HepG2 (cell line): ENCODE data around the gene DAZAP1. TPM values are rescaled to one million over a fixed set of nuclear protein-coding genes. Genes with fewer than 3 reads are reported as not detected.
A peak's percentile ranks its signal among the peaks of the same experiment; 100 is the strongest.

Experiments
- ATAC-seq: fragments of 200-7000 bp; cut with Tn5 transposase; 3 replicates; pipeline ENCODE4 v1.9.1; 2020; ENCODE audit warnings: mild to moderate bottlenecking, moderate library complexity
- BruUV-seq: library from RNA; stranded (reverse); fragments of 400-500 nt; replicated peaks from 2 replicates; lab custom pipeline; 2021; lab: Mats Ljungman, UMichigan
- CTCF ChIA-PET: fragments of 300-600 bp; formaldehyde crosslinking; extraction: SDS; loops from one replicate; lab custom pipeline; 2021; ENCODE audit warnings: low total read pairs, inconsistent platforms, low intra/inter-chr PET ratio; lab: Yijun Ruan, JAX
- POLR2A ChIA-PET: fragments of 350-600 bp; sonication (Branson Sonifier 250); formaldehyde crosslinking; loops from one replicate; lab custom pipeline; 2020; ENCODE audit warnings: antibody characterized with exemption, inconsistent platforms; lab: Yijun Ruan, JAX
- DNase-seq: peaks from one replicate; pipeline ENCODE4 v3.0.0-alpha.2; 2015; ENCODE audit warnings: low spot score
- FAIRE-seq: peaks from 3 replicates; lab custom pipeline; 2011; peaks lifted over from hg19 to GRCh38; lab: Jason Lieb, UNC
- H2AFZ ChIP-seq: one replicate; pipeline ENCODE4 v1.6.1; 2011; ENCODE audit warnings: low read length, inconsistent platforms
- H3K27ac ChIP-seq: fragments of 300-600 bp; 3 replicates; pipeline ENCODE4 v1.8.0; 2011; ENCODE audit warnings: mixed run types, mild to moderate bottlenecking, mixed read lengths, low read length, inconsistent platforms; ENCODE audit not compliant: insufficient read depth; ENCODE audit errors: extremely low read length
- H3K27me3 ChIP-seq, 2 experiments: fragments of 200-600 bp in 1 of 2; 2 replicates in 1 of 2; 3 replicates in 1 of 2; pipeline versions ENCODE4 v1.6.0 to v1.8.0; 2011; ENCODE audit warnings: low read length in 2 of 2, mild to moderate bottlenecking in 2 of 2, moderate library complexity in 2 of 2, inconsistent platforms in 1 of 2; ENCODE audit not compliant: insufficient read depth in 2 of 2, control insufficient read depth in 1 of 2
- H3K36me3 ChIP-seq, 2 experiments: fragments of 200-600 bp in 1 of 2; replicated peaks in 1 of 2; 2 replicates in 1 of 2; 3 replicates in 1 of 2; pipeline versions ENCODE4 v1.5.1 to v1.8.0; 2011; ENCODE audit warnings: low read length in 2 of 2, inconsistent platforms in 1 of 2; ENCODE audit not compliant: insufficient read depth in 2 of 2, control insufficient read depth in 1 of 2
- H3K4me1 ChIP-seq: 2 replicates; pipeline ENCODE4 v1.5.1; 2012; ENCODE audit warnings: low read length, inconsistent platforms; ENCODE audit not compliant: insufficient read depth
- H3K4me2 ChIP-seq: 2 replicates; pipeline ENCODE4 v1.6.0; 2011; ENCODE audit warnings: low read depth, low read length, inconsistent platforms
- H3K4me3 ChIP-seq, 3 experiments: fragments of 200-600 bp in 1 of 3; sonication (generic), shearing (Covaris generic) in 1 of 3; replicated peaks in 1 of 3; 2 replicates each; pipeline ENCODE4 v1.5.1; 2011 to 2016; ENCODE audit warnings: low read length in 3 of 3, inconsistent platforms in 2 of 3, low read depth in 2 of 3, mild to moderate bottlenecking in 2 of 3, control low read depth in 1 of 3, mixed read lengths in 1 of 3; ENCODE audit not compliant: insufficient read depth in 1 of 3
- H3K79me2 ChIP-seq: one replicate; pipeline ENCODE4 v1.6.1; 2011; ENCODE audit warnings: low read length, inconsistent platforms; ENCODE audit not compliant: insufficient read depth
- H3K9ac ChIP-seq: 2 replicates; pipeline ENCODE4 v1.6.0; 2011; ENCODE audit warnings: mild to moderate bottlenecking, low read depth, low read length, inconsistent platforms; ENCODE audit not compliant: insufficient read depth
- H3K9me3 ChIP-seq: 2 replicates; pipeline ENCODE4 v1.5.1; 2012; ENCODE audit warnings: mild to moderate bottlenecking, low read length
- H4K20me1 ChIP-seq: 2 replicates; pipeline ENCODE4 v1.6.0; 2011; ENCODE audit warnings: inconsistent platforms, mild to moderate bottlenecking, low read length, moderate library complexity; ENCODE audit not compliant: insufficient read depth
- ARID3A ChIP-seq: IDR thresholded peaks from 2 replicates; pipeline ENCODE4 v1.6.1; 2012; ENCODE audit warnings: low read depth, low read length, improper control_type of control experiment
- DNMT3B ChIP-seq: conservative IDR thresholded peaks from 2 replicates; pipeline ENCODE4 v1.6.1; 2016; ENCODE audit warnings: missing biosample characterization, control low read depth
- HINFP ChIP-seq: sonication (generic); formaldehyde crosslinking; IDR thresholded peaks from 2 replicates; pipeline ENCODE4 v1.4.0; 2020; ENCODE audit warnings: low read depth, mild to moderate bottlenecking, missing genetic modification reagents
- IRF2 ChIP-seq: IDR thresholded peaks from 2 replicates; pipeline ENCODE4 v1.6.1; 2018; ENCODE audit warnings: missing genetic modification reagents, missing compliant biosample characterization
- MBD4 ChIP-seq: IDR thresholded peaks from 2 replicates; pipeline ENCODE4 v1.6.1; 2012; ENCODE audit warnings: low read length, inconsistent platforms, borderline replicate concordance
- NFE2 ChIP-seq: sonication (generic); formaldehyde crosslinking; IDR thresholded peaks from 2 replicates; pipeline ENCODE4 v1.4.0; 2020; ENCODE audit warnings: missing genetic modification reagents
- RCOR2 ChIP-seq: IDR thresholded peaks from 2 replicates; pipeline ENCODE4 v1.6.1; 2016; ENCODE audit warnings: missing biosample characterization, missing genetic modification reagents
- REL ChIP-seq: sonication (generic); formaldehyde crosslinking; conservative IDR thresholded peaks from 2 replicates; pipeline ENCODE4 v1.8.0; 2022; ENCODE audit warnings: mild to moderate bottlenecking, missing genetic modification reagents, moderate library complexity
- REPIN1 ChIP-seq: sonication (generic); formaldehyde crosslinking; IDR thresholded peaks from 2 replicates; pipeline ENCODE4 v1.8.0; 2022; ENCODE audit warnings: missing genetic modification reagents, low read depth, mild to moderate bottlenecking, borderline replicate concordance
- TBX3 ChIP-seq: fragments of 450-650 bp; IDR thresholded peaks from 2 replicates; pipeline ENCODE4 v1.6.1; 2017; ENCODE audit warnings: antibody characterized with exemption, mild to moderate bottlenecking, inconsistent platforms, borderline replicate concordance
- THYN1 ChIP-seq: sonication (generic); formaldehyde crosslinking; IDR thresholded peaks from 2 replicates; pipeline ENCODE4 v1.8.1; 2023; ENCODE audit warnings: low read depth, mild to moderate bottlenecking, moderate library complexity, missing genetic modification reagents, borderline replicate concordance
- ZFP62 ChIP-seq: sonication (generic); formaldehyde crosslinking; IDR thresholded peaks from 2 replicates; pipeline ENCODE4 v1.4.0; 2020; ENCODE audit warnings: missing genetic modification reagents
- ZMAT5 ChIP-seq: sonication (generic); formaldehyde crosslinking; IDR thresholded peaks from 2 replicates; pipeline ENCODE4 v1.5.0; 2020; ENCODE audit warnings: mild to moderate bottlenecking, low read depth, missing genetic modification reagents, borderline replicate concordance
- ZNF121 ChIP-seq: sonication (generic); formaldehyde crosslinking; IDR thresholded peaks from 2 replicates; pipeline ENCODE4 v1.5.0; 2020; ENCODE audit warnings: mild to moderate bottlenecking, missing genetic modification reagents
- ZNF282 ChIP-seq: fragments of 450-650 bp; IDR thresholded peaks from 2 replicates; pipeline ENCODE4 v1.6.1; 2018; ENCODE audit not compliant: partially characterized antibody
- WGBS: methylation state at CpG from one replicate; pipeline ENCODE4 v1.1.6; 2017; ENCODE audit warnings: low lambda C conversion rate; 5-methylcytosine and 5-hydroxymethylcytosine counted together
- in situ Hi-C: cut with HindIII; loops from 2 replicates; pipeline ENCODE4 v1.10.0; 2017; ENCODE audit warnings: low pct_unique_long_range_greater_than_20kb; ENCODE audit not compliant: extremely low pct_ligation_motif_present
- intact Hi-C: fragments of 100-400 bp; cut with micrococcal nuclease; formaldehyde crosslinking; loops from one replicate; pipeline ENCODE4 v1.10.0; 2022; ENCODE audit not compliant: unreplicated experiment
- polyA plus RNA-seq, 8 experiments: library from polyadenylated mRNA; depleted of rRNA in 3 of 8; stranded (reverse) in 7 of 8; unstranded in 1 of 8; fragments of >200 nt; fragmentation: Illumina TruSeq in 4 of 8; extraction: Trizol in 4 of 8; gene quantifications; 2 replicates each; pipeline versions ENCODE4 v1.2.1 to v1.2.3, GENCODE V29; 2011 to 2016; ENCODE audit warnings: low read depth in 4 of 8, missing spikeins in 1 of 8, mixed read lengths in 1 of 8; ENCODE audit not compliant: insufficient read depth in 1 of 8
- total RNA-seq, 5 experiments: library from RNA; depleted of rRNA; stranded (reverse); fragments of >200 nt; fragmentation: Illumina TruSeq; extraction: Trizol; gene quantifications; 2 replicates each; pipeline ENCODE4 v1.2.3, GENCODE V29; 2016; ENCODE audit warnings: low read depth in 1 of 5

The DAZAP1 gene
- total and polyA plus RNA-seq, 2 of the 13 experiments (the other 11 are each of a cell fraction or from before 2014, with no cell fraction given) = 63.3 to 79.2 TPM

GRCh38 chr19:1379961-1380489, 27.4 kb upstream of the DAZAP1 start:
- H3K27me3 ChIP-seq = no peaks in the 10 kb centered on the region; a peak in 1 of 5 replicates
- DNase-seq (no peak), FAIRE-seq (no peak), ATAC-seq (no peak)
- intact Hi-C loops = no loop called here
- peaks cover 40% of the 10 kb centered on the region for H3K4me1 ChIP-seq
- no peak overlapping the region for H3K9ac ChIP-seq
- H3K79me2 ChIP-seq = peaks cover 8% of the 10 kb centered on the region
- no peak overlapping the region for H2AFZ ChIP-seq
- in situ Hi-C loops = no loop called here
- H3K9me3 ChIP-seq = no peaks in the 10 kb centered on the region
- TF ChIP-seq ARID3A (no peak), ZNF121 (CRISPR knock-in tag) (peak; percentile 44; the same call in 1 of the 2 replicates)
- WGBS = 83% methylated on average over 10 of the region's 12 CpGs
- H3K4me3 ChIP-seq = no peak overlapping the region
- no peaks in the 10 kb centered on the region for H4K20me1 ChIP-seq
- POLR2A ChIA-PET = interaction anchor here (3.4 kb wide), 1 partner anchor 111 kb away, joined by 16 read pairs; the partner anchor contains the start of gene CIRBP
- H3K36me3 ChIP-seq = no peaks in the 10 kb centered on the region; a peak in 1 of 5 replicates
- no TSS peak for BruUV-seq
- CTCF ChIA-PET = no interaction called here
- H3K4me2 ChIP-seq = no peak overlapping the region
- no peak overlapping the region for H3K27ac ChIP-seq

DNA sequence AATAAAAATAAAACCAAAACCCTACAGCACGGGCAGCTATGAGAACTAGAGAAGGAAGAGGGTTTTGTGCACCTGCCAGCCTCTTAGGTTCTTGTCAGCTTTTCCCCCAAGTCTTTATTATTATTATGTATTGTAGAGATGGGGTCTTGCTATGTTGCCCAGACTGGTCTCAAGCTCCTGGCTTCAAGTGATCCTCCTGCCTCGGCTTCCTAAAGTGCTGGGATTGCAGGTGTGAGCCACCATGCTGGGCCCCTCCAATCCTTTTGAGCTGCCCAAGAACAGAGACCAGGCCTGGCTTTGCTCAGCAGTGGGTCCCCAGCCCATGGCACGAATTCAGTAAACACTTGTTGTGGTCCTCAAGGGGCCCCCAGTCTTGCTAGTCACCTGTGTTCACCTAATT, 25.1 kb upstream of the DAZAP1 start:
- no peak for FAIRE-seq
- ChIA-PET POLR2A (interaction anchor here (1.0 to 3.4 kb wide), 6 partner anchors 8 to 138 kb away, joined by 3 to 24 read pairs (median 8); partner anchors contain the start of gene CIRBP), CTCF (no interaction called here)
- H3K4me2 ChIP-seq = no peak overlapping the region
- in situ Hi-C loops = no loop called here
- no peak overlapping the region for H3K27ac ChIP-seq
- H3K9ac ChIP-seq = no peak overlapping the region
- peaks cover 44% of the 10 kb centered on the region for H3K4me1 ChIP-seq
- H3K4me3 ChIP-seq = no peak overlapping the region
- H3K79me2 ChIP-seq = peaks cover 13% of the 10 kb centered on the region
- ATAC-seq = no peak
- no peak overlapping the region for H2AFZ ChIP-seq
- WGBS = 74% methylated on average over 3 of the region's 3 CpGs
- intact Hi-C loops = no loop called here
- H4K20me1 ChIP-seq = no peaks in the 10 kb centered on the region
- H3K27me3 ChIP-seq = no peaks in the 10 kb centered on the region; a peak in 1 of 5 replicates
- TF ChIP-seq ZNF282 (no peak), NFE2 (CRISPR knock-in tag) (no peak), RCOR2 (CRISPR knock-in tag) (no peak), DNMT3B (CRISPR knock-in tag) (no peak), TBX3 (no peak), REL (CRISPR knock-in tag) (no peak), REPIN1 (CRISPR knock-in tag) (no peak), HINFP (CRISPR knock-in tag) (no peak), THYN1 (CRISPR knock-in tag) (no peak), MBD4 (no peak), IRF2 (CRISPR knock-in tag) (no peak), ZMAT5 (CRISPR knock-in tag) (no peak), ZFP62 (CRISPR knock-in tag) (no peak)
- no peaks in the 10 kb centered on the region for H3K9me3 ChIP-seq
- no TSS peak for BruUV-seq
- no peaks in the 10 kb centered on the region for H3K36me3 ChIP-seq
- no peak for DNase-seq
